Keratinocyte (primary cell): Measurements from ENCODE around the gene PCDH9. TPM values are rescaled to one million over a fixed set of nuclear protein-coding genes. Genes with fewer than 3 reads are reported as not detected.

ENCODE experiments used
- DNase-seq: peaks from one replicate; pipeline ENCODE4 v3.0.0-alpha.2; 2011; ENCODE audit warnings: low read depth, missing footprints, low spot score
- FAIRE-seq: peaks from 2 replicates; lab custom pipeline; 2011; peaks lifted over from hg19 to GRCh38; lab: Jason Lieb, UNC
- H2AFZ ChIP-seq: 2 replicates; pipeline ENCODE4 v1.6.0; 2012; ENCODE audit warnings: low read length, control low read depth, inconsistent platforms; ENCODE audit not compliant: control insufficient read depth
- H3K27ac ChIP-seq: 2 replicates; pipeline ENCODE4 v1.5.1; 2011; ENCODE audit warnings: low read length; ENCODE audit not compliant: control insufficient read depth, insufficient read depth
- H3K27me3 ChIP-seq: 3 replicates; pipeline ENCODE4 v1.6.0; 2011; ENCODE audit warnings: low read length; ENCODE audit not compliant: control insufficient read depth, insufficient read depth; ENCODE audit errors: extremely low read depth
- H3K36me3 ChIP-seq, 2 experiments: 2 replicates in 1 of 2; 3 replicates in 1 of 2; pipeline ENCODE4 v1.5.1; 2011; ENCODE audit warnings: low read length in 2 of 2, mild to moderate bottlenecking in 1 of 2; ENCODE audit not compliant: control insufficient read depth in 2 of 2, insufficient read depth in 2 of 2; ENCODE audit errors: extremely low read depth in 1 of 2
- H3K4me1 ChIP-seq: 3 replicates; pipeline ENCODE4 v1.5.1; 2011; ENCODE audit warnings: low read length; ENCODE audit not compliant: control insufficient read depth, insufficient read depth; ENCODE audit errors: extremely low read depth
- H3K4me2 ChIP-seq: 3 replicates; pipeline ENCODE4 v1.6.0; 2011; ENCODE audit warnings: low read depth, low read length; ENCODE audit not compliant: control insufficient read depth, insufficient read depth; ENCODE audit errors: extremely low read depth
- H3K4me3 ChIP-seq, 3 experiments: fragments of 200-600 bp in 1 of 3; sonication (generic) in 1 of 3; 2 replicates in 2 of 3; 3 replicates in 1 of 3; pipeline ENCODE4 v1.5.1; 2011 to 2016; ENCODE audit warnings: low read length in 3 of 3, mild to moderate bottlenecking in 3 of 3, control low read depth in 2 of 3, inconsistent platforms in 1 of 3, low read depth in 1 of 3, mixed read lengths in 1 of 3, mixed run types in 1 of 3, moderate library complexity in 1 of 3; ENCODE audit not compliant: control insufficient read depth in 2 of 3, insufficient read depth in 2 of 3; ENCODE audit errors: extremely low read depth in 1 of 3
- H3K79me2 ChIP-seq: 2 replicates; pipeline ENCODE4 v1.6.0; 2012; ENCODE audit warnings: low read length; ENCODE audit not compliant: control insufficient read depth, insufficient read depth
- H3K9ac ChIP-seq: 3 replicates; pipeline ENCODE4 v1.6.0; 2011; ENCODE audit warnings: low read length; ENCODE audit not compliant: control insufficient read depth, insufficient read depth; ENCODE audit errors: extremely low read depth
- H3K9me1 ChIP-seq: 3 replicates; pipeline ENCODE4 v1.6.0; 2011; ENCODE audit warnings: low read length; ENCODE audit not compliant: control insufficient read depth, insufficient read depth; ENCODE audit errors: extremely low read depth
- H3K9me3 ChIP-seq: 2 replicates; pipeline ENCODE4 v1.5.1; 2012; ENCODE audit warnings: low read depth, low read length; ENCODE audit not compliant: control insufficient read depth
- H4K20me1 ChIP-seq: 3 replicates; pipeline ENCODE4 v1.6.0; 2011; ENCODE audit warnings: low read length; ENCODE audit not compliant: control insufficient read depth, insufficient read depth; ENCODE audit errors: extremely low read depth
- EZH2 ChIP-seq: IDR thresholded peaks from one replicate; pipeline ENCODE4 v1.6.1; 2012; ENCODE audit warnings: inconsistent platforms, mild to moderate bottlenecking, low read length, moderate library complexity
- dilution Hi-C: fragments of 300-500 bp; cut with MboI; formaldehyde crosslinking; loops from one replicate; pipeline ENCODE4 v1.7.0; 2020; ENCODE audit warnings: low sequenced_read_pairs; ENCODE audit not compliant: extremely low pct_ligation_motif_present
- polyA plus RNA-seq, 5 experiments: library from polyadenylated mRNA; depleted of rRNA in 3 of 5; stranded (reverse) in 3 of 5; stranded (forward) in 1 of 5; unstranded in 1 of 5; fragments of >200 nt; gene quantifications; 1 replicate in 1 of 5; 2 replicates in 3 of 5; 3 replicates in 1 of 5; pipeline versions ENCODE4 v1.2.1 to v1.2.3, GENCODE V29; 2011 to 2012; ENCODE audit warnings: missing spikeins in 2 of 5, low read depth in 1 of 5, low replicate concordance in 1 of 5
- TF ChIP-seq, protein P1 (sequence below), 3 experiments: IDR thresholded peaks in 1 of 3; conservative IDR thresholded peaks in 1 of 3; optimal IDR thresholded peaks in 1 of 3; 2 replicates in 2 of 3; 3 replicates in 1 of 3; pipeline versions ENCODE3 to v1.5.1; 2011; ENCODE audit warnings: low read length in 3 of 3, mild to moderate bottlenecking in 3 of 3, moderate library complexity in 2 of 3, control low read depth in 1 of 3, inconsistent platforms in 1 of 3; ENCODE audit not compliant: insufficient read depth in 2 of 3; ENCODE audit errors: extremely low read depth in 1 of 3

The PCDH9 gene
- polyA plus RNA-seq, 1 donor (not counting 4 experiments of a cell fraction or from before 2014, with no cell fraction given) = 0.21 TPM

GRCh38 chr13:66543780-66544179 is 686.4 kb downstream of the PCDH9 start:
- H3K36me3 ChIP-seq = no peaks in the 10 kb centered on the region
- no peaks in the 10 kb centered on the region for H4K20me1 ChIP-seq
- no peaks in the 10 kb centered on the region for H3K9me3 ChIP-seq
- H3K27me3 ChIP-seq = no peaks in the 10 kb centered on the region
- no peak for FAIRE-seq
- no peak overlapping the region for H3K4me2 ChIP-seq
- DNase-seq = no peak
- H3K9ac ChIP-seq = no peak overlapping the region
- no peak overlapping the region for H2AFZ ChIP-seq
- no peak for TF ChIP-seq EZH2
- TF ChIP-seq, protein P1, sequence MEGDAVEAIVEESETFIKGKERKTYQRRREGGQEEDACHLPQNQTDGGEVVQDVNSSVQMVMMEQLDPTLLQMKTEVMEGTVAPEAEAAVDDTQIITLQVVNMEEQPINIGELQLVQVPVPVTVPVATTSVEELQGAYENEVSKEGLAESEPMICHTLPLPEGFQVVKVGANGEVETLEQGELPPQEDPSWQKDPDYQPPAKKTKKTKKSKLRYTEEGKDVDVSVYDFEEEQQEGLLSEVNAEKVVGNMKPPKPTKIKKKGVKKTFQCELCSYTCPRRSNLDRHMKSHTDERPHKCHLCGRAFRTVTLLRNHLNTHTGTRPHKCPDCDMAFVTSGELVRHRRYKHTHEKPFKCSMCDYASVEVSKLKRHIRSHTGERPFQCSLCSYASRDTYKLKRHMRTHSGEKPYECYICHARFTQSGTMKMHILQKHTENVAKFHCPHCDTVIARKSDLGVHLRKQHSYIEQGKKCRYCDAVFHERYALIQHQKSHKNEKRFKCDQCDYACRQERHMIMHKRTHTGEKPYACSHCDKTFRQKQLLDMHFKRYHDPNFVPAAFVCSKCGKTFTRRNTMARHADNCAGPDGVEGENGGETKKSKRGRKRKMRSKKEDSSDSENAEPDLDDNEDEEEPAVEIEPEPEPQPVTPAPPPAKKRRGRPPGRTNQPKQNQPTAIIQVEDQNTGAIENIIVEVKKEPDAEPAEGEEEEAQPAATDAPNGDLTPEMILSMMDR (optimal IDR thresholded peaks at IDR 0.05 in 1 of 3, IDR thresholded peaks at IDR 0.05 in 1 of 3, conservative IDR thresholded peaks at IDR 0.05 in 1 of 3; ENCODE audit: extremely low read depth in 1 of 3, insufficient read depth in 2 of 3, low read length in 3 of 3) = peak in 1 of 3 experiments; percentile 51
- no peaks in the 10 kb centered on the region for H3K4me1 ChIP-seq
- no peaks in the 10 kb centered on the region for H3K9me1 ChIP-seq
- dilution Hi-C loops = no loop called here
- no peaks in the 10 kb centered on the region for H3K79me2 ChIP-seq
- no peak overlapping the region for H3K27ac ChIP-seq
- no peak overlapping the region for H3K4me3 ChIP-seq

- no peaks in the 10 kb centered on the region for H3K9me1 ChIP-seq
- no peak overlapping the region for H3K4me2 ChIP-seq
- no peaks in the 10 kb centered on the region for H3K27me3 ChIP-seq
- H3K4me3 ChIP-seq = no peak overlapping the region
- no peak overlapping the region for H2AFZ ChIP-seq
- no peak for TF ChIP-seq EZH2
- TF ChIP-seq, protein P1 (optimal IDR thresholded peaks at IDR 0.05 in 1 of 3, IDR thresholded peaks at IDR 0.05 in 1 of 3, conservative IDR thresholded peaks at IDR 0.05 in 1 of 3; ENCODE audit: extremely low read depth in 1 of 3, insufficient read depth in 2 of 3, low read length in 3 of 3) = no peak
- H3K9me3 ChIP-seq = no peaks in the 10 kb centered on the region
- no peaks in the 10 kb centered on the region for H3K36me3 ChIP-seq
- no peaks in the 10 kb centered on the region for H3K4me1 ChIP-seq
- no peaks in the 10 kb centered on the region for H4K20me1 ChIP-seq
- dilution Hi-C loops = no loop called here
- H3K79me2 ChIP-seq = no peaks in the 10 kb centered on the region
- DNase-seq (no peak), FAIRE-seq (no peak)
- H3K9ac ChIP-seq = no peak overlapping the region
- no peak overlapping the region for H3K27ac ChIP-seq
Measured at GRCh38 chr13:66537417-66537816, 692.7 kb downstream of the PCDH9 start.
